GM12892 (cell line): ENCODE measurements around the gene TSPAN14.

Source experiments
- POLR2AphosphoS5 ChIP-seq: IDR thresholded peaks from 2 replicates; pipeline ENCODE4 v1.6.1; 2011; ENCODE audit warnings: low read depth, low read length, control low read depth
- TAF1 ChIP-seq: IDR thresholded peaks from 2 replicates; pipeline ENCODE4 v1.6.1; 2011; ENCODE audit warnings: low read depth, mild to moderate bottlenecking, control low read depth, low read length, borderline replicate concordance

GRCh38 chr10:80461208-80462183 is 7.4 kb downstream of the TSPAN14 start:
- TF ChIP-seq POLR2AphosphoS5 (no peak), TAF1 (no peak)
